ENCODE measurements around the gene CHRM5. TPM values are rescaled to one million over a fixed set of nuclear protein-coding genes. Genes with fewer than 3 reads are reported as not detected.
A peak's percentile ranks its signal among the peaks of the same experiment; 100 is the strongest.

Gene CHRM5
- total RNA-seq, 1 donor from 2014 or later = not detected

DNA sequence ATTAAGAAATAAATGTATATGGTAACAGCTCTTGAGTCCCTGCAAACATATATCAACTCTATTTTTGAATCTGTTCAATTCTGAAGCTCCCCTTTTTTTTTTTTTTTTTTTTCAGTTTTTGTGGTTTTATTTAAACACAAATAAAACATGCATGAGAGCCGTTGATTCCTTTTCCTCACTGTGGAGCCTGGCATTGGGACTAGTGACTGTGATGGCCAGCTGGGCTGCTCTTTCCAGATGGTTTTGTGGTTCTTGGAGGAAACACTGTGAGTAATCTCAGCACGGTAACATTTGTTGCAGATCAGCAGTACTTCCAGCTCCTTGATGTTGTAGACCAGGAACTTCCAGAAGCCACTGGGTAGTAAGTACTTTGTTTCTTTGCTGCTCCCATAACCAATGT is 117.4 kb downstream of the CHRM5 start:
- no peak for TF ChIP-seq CTCF (IDR thresholded peaks at IDR 0.05; ENCODE audit: insufficient read depth, low read length, severe bottlenecking)
- H3K36me3 ChIP-seq (ENCODE audit: control insufficient read depth, insufficient read depth, low read length) = no peaks in the 10 kb centered on the region
- no peak overlapping the region for H3K4me3 ChIP-seq (ENCODE audit: low read depth, low read length)
- FAIRE-seq (no peak), DNase-seq (ENCODE audit: low read depth) (no peak)
- H3K27me3 ChIP-seq (ENCODE audit: control insufficient read depth, insufficient read depth, low read length) = no peaks in the 10 kb centered on the region

- no peak for TF ChIP-seq CTCF (IDR thresholded peaks at IDR 0.05; ENCODE audit: insufficient read depth, low read length, severe bottlenecking)
- DNase-seq (ENCODE audit: low read depth) = no peak
- Histone ChIP-seq H3K4me3 (ENCODE audit: low read depth, low read length) (no peak overlapping the region), H3K27me3 (ENCODE audit: control insufficient read depth, insufficient read depth, low read length) (no peaks in the 10 kb centered on the region), H3K36me3 (ENCODE audit: control insufficient read depth, insufficient read depth, low read length) (no peaks in the 10 kb centered on the region)
- no peak for FAIRE-seq
These were observed 131.6 kb downstream of the CHRM5 start for GRCh38 chr15:34099914-34100313.

DNA sequence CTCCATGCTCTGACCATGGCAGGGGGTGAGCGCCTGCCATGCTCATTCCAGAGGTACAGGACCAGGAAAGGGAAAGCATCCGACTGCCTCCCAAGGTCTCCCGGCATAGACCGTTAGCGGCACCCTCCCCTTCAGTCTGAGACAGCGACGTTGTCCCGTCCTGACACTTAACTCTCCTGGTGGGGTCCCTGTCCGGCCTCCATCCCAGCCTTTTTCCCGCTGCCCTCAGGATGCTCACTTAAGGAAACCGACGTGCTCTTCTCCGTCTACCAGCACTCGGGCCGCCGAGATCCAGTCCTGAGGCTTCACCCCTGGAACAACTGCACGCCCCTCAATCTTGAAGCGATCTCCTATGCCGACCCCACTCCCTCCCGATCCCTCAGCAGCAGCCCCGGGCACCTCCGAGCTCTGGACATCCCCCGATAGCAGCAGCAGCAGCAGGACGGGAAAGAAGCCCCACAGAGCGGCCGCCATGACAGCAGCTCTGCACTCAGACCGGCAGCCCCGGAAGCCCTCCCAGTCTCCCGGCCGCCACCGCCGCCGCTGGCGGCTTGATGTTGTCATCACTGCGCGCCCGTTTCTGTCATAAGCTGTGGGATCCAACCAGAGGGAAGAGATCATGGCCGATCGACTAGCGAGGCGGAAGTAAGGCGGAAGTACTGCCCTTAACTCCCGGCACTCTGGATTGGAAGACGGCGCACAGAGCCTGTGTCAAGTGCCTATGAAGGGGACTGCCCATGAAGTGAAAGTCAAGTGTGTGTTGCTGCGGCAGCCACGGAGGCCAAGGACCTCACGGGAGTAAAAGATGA is 133.3 kb downstream of the CHRM5 start, which contains the start of the genes EMC7 and PGBD4:
EMC7 (minus strand) TSS at position 497 of the 809 bp plus-strand sequence; CDS start at position 474, 23 bp downstream.
PGBD4 (plus strand) TSS at position 718 of the 809 bp plus-strand sequence. CDS start 449 bp downstream, outside the sequence.
- TF ChIP-seq CTCF (IDR thresholded peaks at IDR 0.05; ENCODE audit: insufficient read depth, low read length, severe bottlenecking) = no peak
- Histone ChIP-seq H3K36me3 (ENCODE audit: control insufficient read depth, insufficient read depth, low read length) (no peaks in the 10 kb centered on the region), H3K4me3 (ENCODE audit: low read depth, low read length) (peak within 1 kb of the TSS; percentile 82), H3K27me3 (ENCODE audit: control insufficient read depth, insufficient read depth, low read length) (no peaks in the 10 kb centered on the region)
- FAIRE-seq = peak; percentile 79
- DNase-seq (ENCODE audit: low read depth) = peak; percentile 98

GRCh38 chr15:34102175-34102925 is 134.1 kb downstream of the CHRM5 start:
- TF ChIP-seq CTCF (IDR thresholded peaks at IDR 0.05; ENCODE audit: insufficient read depth, low read length, severe bottlenecking) = no peak
- Histone ChIP-seq H3K27me3 (ENCODE audit: control insufficient read depth, insufficient read depth, low read length) (no peaks in the 10 kb centered on the region), H3K4me3 (ENCODE audit: low read depth, low read length) (peak overlapping the region; percentile 82), H3K36me3 (ENCODE audit: control insufficient read depth, insufficient read depth, low read length) (no peaks in the 10 kb centered on the region)
- FAIRE-seq (no peak), DNase-seq (ENCODE audit: low read depth) (no peak)

DNA sequence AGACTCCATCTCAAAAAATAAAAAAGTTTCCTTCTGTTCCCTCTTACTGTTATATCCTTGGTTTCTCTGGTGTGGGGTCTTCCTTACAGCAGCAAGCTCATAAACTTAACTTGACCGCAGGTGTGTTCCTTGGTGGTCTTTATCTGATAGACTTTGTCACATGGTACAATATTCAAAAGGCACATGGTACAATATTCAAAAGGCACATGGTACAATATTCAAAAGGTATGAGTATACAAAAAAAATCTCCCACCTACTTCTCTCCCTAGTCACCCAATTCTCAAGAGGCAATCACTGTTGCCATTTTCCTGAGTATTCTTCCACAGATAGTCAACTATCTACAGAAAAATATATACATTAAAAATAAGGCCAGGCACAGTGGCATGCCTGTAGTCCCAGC is 138.1 kb downstream of the CHRM5 start:
- no peak for TF ChIP-seq CTCF (IDR thresholded peaks at IDR 0.05; ENCODE audit: insufficient read depth, low read length, severe bottlenecking)
- no peak for FAIRE-seq
- Histone ChIP-seq H3K4me3 (ENCODE audit: low read depth, low read length) (no peak overlapping the region), H3K36me3 (ENCODE audit: control insufficient read depth, insufficient read depth, low read length) (no peaks in the 10 kb centered on the region), H3K27me3 (ENCODE audit: control insufficient read depth, insufficient read depth, low read length) (no peaks in the 10 kb centered on the region)
- no peak for DNase-seq (ENCODE audit: low read depth)
